Progenitor cell of endocrine pancreas (in vitro differentiated cells): ENCODE results near the gene HTR3D. TPM values are rescaled to one million over a fixed set of nuclear protein-coding genes. Genes with fewer than 3 reads are reported as not detected.
A peak's percentile ranks its signal among the peaks of the same experiment; 100 is the strongest.
"Not testable (repeated sequence)": the region's sequence is repeated elsewhere in the genome, so short reads cannot be mapped to it uniquely, and the experiment has no call there.

ENCODE experiments used
- DNase-seq: peaks from one replicate; pipeline ENCODE4 v3.0.0; 2021; ENCODE audit warnings: low spot score; ENCODE audit not compliant: unreplicated experiment
- H3K27ac Mint-ChIP-seq: 2 replicates; pipeline ENCODE4 v1.8.0; 2021; ENCODE audit warnings: mild to moderate bottlenecking, moderate library complexity, mixed read lengths
- H3K27me3 Mint-ChIP-seq: 2 replicates; pipeline ENCODE4 v1.8.0; 2021; ENCODE audit warnings: mixed read lengths
- H3K36me3 Mint-ChIP-seq: 2 replicates; pipeline ENCODE4 v1.8.0; 2022; ENCODE audit warnings: mixed read lengths; ENCODE audit not compliant: insufficient read depth
- H3K4me1 Mint-ChIP-seq: 2 replicates; pipeline ENCODE4 v1.8.0; 2021; ENCODE audit warnings: low read depth, mixed read lengths
- H3K4me3 Mint-ChIP-seq: 2 replicates; pipeline ENCODE4 v1.8.0; 2021; ENCODE audit warnings: low read depth, mild to moderate bottlenecking, moderate library complexity, mixed read lengths
- H3K9me3 Mint-ChIP-seq: 2 replicates; pipeline ENCODE4 v1.8.0; 2021; ENCODE audit warnings: low read depth, mixed read lengths
- CTCF ChIP-seq: fragments of 200-600 bp; sonication (generic); IDR thresholded peaks from one replicate; pipeline ENCODE4 v1.5.0; 2021; ENCODE audit warnings: antibody characterized with exemption, mild to moderate bottlenecking; ENCODE audit not compliant: unreplicated experiment
- total RNA-seq: library from RNA; stranded (reverse); gene quantifications from 2 replicates; pipeline ENCODE4 v1.2.1, GENCODE V29; 2021

HTR3D gene
- total RNA-seq, 1 donor from 2014 or later, result not detected

- peak; percentile 99 for TF ChIP-seq CTCF
- H3K9me3 Mint-ChIP-seq, result no peaks in the 10 kb centered on the region
- peak; percentile 57 for DNase-seq
- H3K27ac Mint-ChIP-seq, result peak overlapping the region; percentile 98
- peaks cover 26% of the 10 kb centered on the region for H3K4me1 Mint-ChIP-seq
- peaks cover 10% of the 10 kb centered on the region for H3K27me3 Mint-ChIP-seq
- H3K4me3 Mint-ChIP-seq, result peak overlapping the region; percentile 97
- peaks cover 11% of the 10 kb centered on the region for H3K36me3 Mint-ChIP-seq
Measured at GRCh38 chr3:184016811-184017671, 14.5 kb upstream of the HTR3D start.

- peak; percentile 79 for DNase-seq
- TF ChIP-seq CTCF, result peak; percentile 56
- H3K27me3 Mint-ChIP-seq, result peaks cover 10% of the 10 kb centered on the region
- H3K4me1 Mint-ChIP-seq, result peaks cover 26% of the 10 kb centered on the region
- no peaks in the 10 kb centered on the region for H3K9me3 Mint-ChIP-seq
- peaks cover 7% of the 10 kb centered on the region for H3K36me3 Mint-ChIP-seq
- peak within 1 kb of the TSS; percentile 97 for H3K4me3 Mint-ChIP-seq
- peak within 1 kb of the TSS; percentile 98 for H3K27ac Mint-ChIP-seq
Measured at GRCh38 chr3:184017672-184018423, 13.7 kb upstream of the HTR3D start, which contains the start of gene ABCC5. ABCC5 (minus strand) TSS chr3:184017884; CDS start chr3:184014392, 3,492 bp downstream.

- H3K27ac Mint-ChIP-seq, result peak overlapping the region; percentile 98
- TF ChIP-seq CTCF, result no peak
- peak overlapping the region; percentile 97 for H3K4me3 Mint-ChIP-seq
- peaks cover 4% of the 10 kb centered on the region for H3K36me3 Mint-ChIP-seq
- DNase-seq, result no peak
- peaks cover 26% of the 10 kb centered on the region for H3K4me1 Mint-ChIP-seq
- H3K27me3 Mint-ChIP-seq, result peaks cover 10% of the 10 kb centered on the region
- no peaks in the 10 kb centered on the region for H3K9me3 Mint-ChIP-seq
Measured at GRCh38 chr3:184018424-184018973, 13.0 kb upstream of the HTR3D start.

- TF ChIP-seq CTCF, result no peak
- no peak for DNase-seq
- Mint-ChIP-seq H3K36me3 (no peaks in the 10 kb centered on the region), H3K4me3 (no peak overlapping the region), H3K27ac (no peak overlapping the region), H3K27me3 (peaks cover 10% of the 10 kb centered on the region), H3K9me3 (no peaks in the 10 kb centered on the region), H3K4me1 (no peaks in the 10 kb centered on the region)
Measured at GRCh38 chr3:184022323-184022722, 9.2 kb upstream of the HTR3D start.

- not testable (repeated sequence) for H3K4me3 Mint-ChIP-seq, H3K27me3 Mint-ChIP-seq, H3K9me3 Mint-ChIP-seq, H3K36me3 Mint-ChIP-seq, H3K27ac Mint-ChIP-seq, DNase-seq, H3K4me1 Mint-ChIP-seq
Measured at GRCh38 chr3:184025256-184025655, 6.3 kb upstream of the HTR3D start.

- H3K27me3 Mint-ChIP-seq, H3K36me3 Mint-ChIP-seq: not testable (repeated sequence)
Measured at GRCh38 chr3:184028275-184028890, 3.2 kb upstream of the HTR3D start.

More at GRCh38 chr3:184028275-184028890, 3.2 kb upstream of the HTR3D start:
- not testable (repeated sequence) for DNase-seq, H3K9me3 Mint-ChIP-seq, H3K27ac Mint-ChIP-seq, H3K4me3 Mint-ChIP-seq, H3K4me1 Mint-ChIP-seq
